IPS-11a (cell line): ENCODE measurements around the gene MAST4.

Experiments
- H3K4me3 ChIP-seq: one replicate; pipeline ENCODE4 v1.5.1; 2013; ENCODE audit warnings: low read depth, low read length, control low read depth

Gene MAST4

GRCh38 chr5:66644111-66644510, 47.9 kb downstream of the MAST4 start:
- H3K4me3 ChIP-seq: no peak overlapping the region

DNA sequence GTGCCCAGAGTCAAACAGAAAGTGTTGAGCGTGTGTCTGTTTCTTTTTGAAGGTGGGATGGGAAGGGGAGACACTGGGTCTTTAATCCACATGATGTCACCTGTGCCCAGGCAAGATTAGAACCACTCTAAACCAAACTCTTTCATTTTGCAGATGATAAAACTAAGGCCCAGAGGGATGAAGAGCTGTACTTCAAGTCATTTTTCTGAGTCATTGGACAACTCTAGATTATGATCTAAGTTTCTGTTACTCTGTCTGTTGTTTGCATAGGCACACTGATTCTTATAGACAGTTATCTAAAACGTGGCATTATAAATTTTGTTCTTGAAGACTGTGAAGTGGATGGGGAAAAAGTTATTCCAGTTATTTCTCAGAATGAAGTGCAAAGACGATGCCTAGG, 48.8 kb downstream of the MAST4 start:
- H3K4me3 ChIP-seq: no peak overlapping the region

- no peak overlapping the region for H3K4me3 ChIP-seq
Measured at GRCh38 chr5:66646570-66646969, 50.4 kb downstream of the MAST4 start.

DNA sequence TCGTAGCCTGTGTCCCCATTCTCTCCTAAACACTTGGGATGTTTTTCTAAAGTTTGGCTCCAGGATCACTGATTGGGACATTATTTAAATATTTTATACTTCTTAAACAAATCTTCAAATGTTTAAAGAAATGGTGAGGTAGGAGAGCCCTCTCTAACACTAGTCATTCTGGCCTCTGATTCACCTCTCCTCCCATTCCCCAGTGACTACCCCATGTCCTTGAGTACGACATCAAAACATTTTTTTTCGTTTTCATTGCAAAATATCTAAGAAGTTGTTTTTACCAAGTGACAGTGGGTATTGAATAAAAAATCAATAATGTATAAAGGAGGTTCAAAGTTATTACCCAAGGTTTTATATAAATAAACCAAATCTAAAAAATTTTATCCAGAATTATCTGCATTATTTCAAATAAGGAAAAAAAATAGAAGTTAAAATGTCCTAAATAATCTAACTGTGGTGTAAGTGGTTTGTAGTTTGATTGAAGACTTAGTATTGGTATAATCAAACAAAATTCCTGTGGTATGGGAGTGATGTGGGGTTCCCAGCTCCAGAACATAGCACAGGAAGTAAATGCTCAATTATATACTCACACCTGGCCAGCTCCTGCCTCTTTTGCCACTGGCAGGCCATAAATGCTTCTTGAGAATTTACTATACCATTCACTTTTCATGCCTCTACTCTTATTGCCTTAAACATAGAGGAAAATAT, 51.1 kb downstream of the MAST4 start:
- no peak overlapping the region for H3K4me3 ChIP-seq

DNA sequence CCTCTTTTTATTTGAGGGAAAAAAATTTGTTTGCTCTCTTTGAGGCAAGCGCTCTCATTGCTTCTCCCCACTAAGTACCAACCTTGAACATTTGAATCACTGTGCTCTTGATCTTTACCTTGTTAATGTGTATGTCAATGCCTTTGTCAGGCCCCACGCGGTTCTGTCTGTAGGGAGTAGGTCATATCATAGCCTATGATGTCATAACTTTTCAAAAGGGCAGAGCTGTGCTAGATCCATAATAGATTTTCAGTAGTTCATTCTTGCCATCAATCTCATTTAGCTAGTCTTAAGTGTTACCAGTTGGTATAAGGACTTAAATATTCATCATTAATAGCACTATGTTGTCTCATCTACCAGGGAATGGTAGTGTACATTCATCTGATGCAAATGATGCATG, 56.6 kb downstream of the MAST4 start:
- H3K4me3 ChIP-seq: no peak overlapping the region

DNA sequence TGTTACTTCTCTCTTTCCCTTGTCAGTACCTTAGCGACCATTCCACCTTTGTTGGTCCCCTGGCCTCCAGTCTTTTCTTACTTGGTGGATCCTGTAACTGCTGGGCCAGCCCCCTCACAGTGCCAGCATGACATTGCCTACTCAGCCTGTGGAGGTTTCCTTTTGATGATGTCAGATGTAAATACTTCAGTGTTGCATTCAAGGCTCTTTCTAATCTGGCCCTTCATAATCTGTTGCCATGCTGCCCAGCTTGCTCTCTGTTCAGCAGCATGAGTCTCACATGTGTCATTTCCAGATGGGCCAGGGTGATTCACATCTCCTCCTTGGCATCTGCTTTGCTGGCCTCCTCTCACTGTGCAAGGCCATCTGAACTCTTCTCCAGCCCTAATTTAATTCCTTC, 57.1 kb downstream of the MAST4 start:
- no peak overlapping the region for H3K4me3 ChIP-seq

DNA sequence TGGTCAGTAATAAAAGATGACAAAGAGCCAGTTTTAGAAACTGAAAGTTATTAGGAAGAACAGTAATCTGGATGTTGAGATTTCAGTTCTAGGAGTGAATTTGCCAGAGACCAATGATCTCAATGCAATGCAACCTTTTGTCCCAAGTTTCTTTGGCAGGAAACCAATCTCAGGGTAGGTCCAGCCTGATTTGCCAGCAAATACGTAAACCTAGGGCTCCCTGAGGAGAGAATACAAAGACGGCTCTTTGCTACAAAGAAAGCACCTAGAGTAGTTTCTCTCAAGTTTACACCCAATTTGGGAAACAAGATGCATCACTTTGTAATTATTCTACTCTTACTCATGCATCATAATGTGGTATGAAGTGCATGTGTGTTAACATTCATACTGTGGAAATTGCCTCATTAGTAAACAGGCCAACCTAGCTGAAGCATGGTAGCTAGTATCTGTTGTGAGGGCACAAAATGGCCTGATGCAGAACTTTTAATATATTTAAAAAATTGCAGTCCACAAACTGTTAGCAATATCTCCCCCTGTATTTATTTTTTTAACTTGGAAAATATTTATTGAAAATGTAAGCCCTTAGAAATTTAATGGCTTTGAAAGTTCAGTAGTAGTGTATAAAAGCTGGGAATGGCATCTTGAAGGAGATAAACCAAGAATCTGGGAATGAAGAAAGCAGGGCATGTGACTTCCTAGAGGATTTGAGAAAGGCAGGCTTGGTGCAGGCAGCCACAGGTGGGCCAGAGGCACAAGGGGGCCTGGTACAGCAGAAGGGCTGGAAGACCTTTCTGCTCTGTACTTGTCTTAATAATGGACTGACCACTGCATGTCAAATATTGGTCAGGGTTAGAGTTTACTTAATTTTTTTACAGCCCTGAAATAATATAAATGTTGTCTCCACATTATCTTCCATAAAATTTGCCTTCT, 59.5 kb downstream of the MAST4 start:
- H3K4me3 ChIP-seq: no peak overlapping the region

- no peak overlapping the region for H3K4me3 ChIP-seq
Measured at GRCh38 chr5:66658516-66658915, 62.3 kb downstream of the MAST4 start.

- no peak overlapping the region for H3K4me3 ChIP-seq
Measured at GRCh38 chr5:66659780-66660179, 63.6 kb downstream of the MAST4 start.

DNA sequence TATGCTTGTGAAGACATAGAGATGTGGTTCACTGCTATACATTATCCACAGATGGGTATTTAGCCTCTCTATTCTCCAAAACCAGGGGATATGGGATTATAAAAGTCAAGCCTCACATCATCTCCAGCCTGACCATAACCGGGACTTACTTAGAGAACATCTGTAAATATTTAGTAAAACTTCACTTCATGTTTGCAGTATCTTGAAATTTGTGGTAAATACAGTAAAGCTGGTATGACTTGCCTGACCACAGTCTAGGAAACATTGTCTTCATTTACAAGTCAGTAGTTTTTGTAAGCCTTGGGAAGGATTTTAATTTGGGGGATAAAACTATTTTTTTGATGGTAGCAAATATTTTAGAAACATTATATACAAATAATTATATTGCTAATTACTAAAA, 64.2 kb downstream of the MAST4 start:
- no peak overlapping the region for H3K4me3 ChIP-seq

DNA sequence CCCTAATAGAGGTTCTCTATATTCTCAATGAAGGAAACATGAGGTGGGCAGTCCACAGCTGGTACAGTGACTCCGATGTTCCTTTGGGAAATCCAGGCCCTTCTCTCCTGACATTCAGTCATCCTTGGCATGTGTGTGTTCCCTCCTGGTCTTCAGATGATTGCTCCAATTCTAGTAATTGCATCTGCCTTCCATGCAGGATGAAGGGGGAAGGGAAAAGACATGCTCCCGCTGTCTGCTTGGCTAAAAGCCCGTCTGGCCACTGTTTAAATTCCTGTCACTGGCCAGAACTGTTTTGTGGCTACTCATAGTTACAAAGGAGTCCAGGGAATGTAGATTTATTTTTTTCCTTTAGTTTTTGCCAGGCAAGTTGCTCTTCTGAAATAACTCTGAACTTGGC, 65.0 kb downstream of the MAST4 start:
- H3K4me3 ChIP-seq: no peak overlapping the region

DNA sequence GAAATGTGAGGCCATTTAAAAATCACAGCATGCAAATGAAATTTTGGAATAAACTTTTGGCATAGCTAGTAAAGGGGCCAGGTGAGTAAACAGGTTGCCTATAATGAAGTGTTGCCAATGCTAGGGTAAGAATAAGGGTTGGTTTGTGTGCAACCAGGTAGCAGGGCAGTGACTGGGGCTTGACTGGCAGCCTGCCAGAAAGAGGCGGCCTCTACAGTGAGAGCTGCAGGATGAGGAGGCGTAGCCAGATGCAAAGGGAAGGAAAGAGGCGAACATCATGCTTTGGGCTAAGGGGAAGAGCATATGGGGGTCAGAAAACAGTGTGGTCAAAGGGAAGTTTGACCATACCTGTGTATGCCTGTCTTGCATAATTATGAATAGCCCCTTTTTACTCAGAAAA, 70.6 kb downstream of the MAST4 start:
- no peak overlapping the region for H3K4me3 ChIP-seq

DNA sequence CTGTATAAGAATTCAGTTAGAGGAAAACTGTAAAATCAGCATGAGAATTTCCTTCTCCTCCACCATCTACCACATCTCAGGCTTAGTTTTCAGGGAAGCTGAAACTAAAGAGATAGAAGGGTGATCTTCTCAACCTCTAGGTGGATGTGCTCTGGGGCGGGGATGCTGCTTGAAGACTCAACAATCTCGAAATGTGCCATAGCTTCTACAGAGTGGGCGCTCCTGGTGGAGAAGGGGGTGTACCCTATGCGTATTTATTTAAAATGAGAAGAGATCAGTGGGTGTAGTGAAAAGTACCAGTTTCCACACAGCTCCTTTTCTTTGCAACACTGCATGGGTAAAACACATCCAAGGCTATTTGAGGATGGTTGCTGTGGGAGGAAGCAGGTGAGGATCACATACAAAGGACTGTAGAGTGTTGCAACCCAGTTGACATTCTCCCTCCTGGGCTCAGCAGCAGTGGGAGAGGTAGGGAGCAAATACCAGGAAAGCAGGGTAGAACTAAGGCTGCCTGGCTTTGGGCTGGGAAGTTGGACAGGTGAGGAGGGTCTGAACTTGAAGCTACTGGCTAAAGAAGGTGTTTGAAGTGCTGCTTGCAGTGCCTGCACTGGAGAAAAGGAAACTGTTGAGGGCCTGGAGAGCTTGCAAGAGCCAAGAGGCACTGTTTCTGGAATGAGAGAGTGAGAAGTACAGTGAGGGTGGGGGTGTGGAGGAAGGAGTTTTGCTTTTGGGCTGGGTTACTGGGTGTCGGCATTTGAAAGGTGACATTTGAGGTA, 73.1 kb downstream of the MAST4 start:
- no peak overlapping the region for H3K4me3 ChIP-seq

DNA sequence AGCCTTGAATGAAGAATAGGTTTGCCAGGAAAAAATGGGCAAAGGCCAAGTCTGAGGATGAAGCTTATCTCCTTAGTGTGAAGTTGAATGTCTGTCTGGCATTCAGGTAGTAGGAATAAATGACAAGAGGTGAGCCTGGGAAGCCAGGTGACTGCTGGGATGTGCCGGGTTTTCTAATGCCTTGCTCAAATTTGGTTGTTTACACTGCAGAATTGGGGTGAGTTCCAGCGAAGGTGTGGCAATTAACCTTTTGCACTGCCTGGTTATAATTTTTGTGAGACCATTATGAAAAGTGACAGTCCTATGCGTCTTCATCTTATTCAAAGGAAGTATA, 73.6 kb downstream of the MAST4 start:
- no peak overlapping the region for H3K4me3 ChIP-seq

DNA sequence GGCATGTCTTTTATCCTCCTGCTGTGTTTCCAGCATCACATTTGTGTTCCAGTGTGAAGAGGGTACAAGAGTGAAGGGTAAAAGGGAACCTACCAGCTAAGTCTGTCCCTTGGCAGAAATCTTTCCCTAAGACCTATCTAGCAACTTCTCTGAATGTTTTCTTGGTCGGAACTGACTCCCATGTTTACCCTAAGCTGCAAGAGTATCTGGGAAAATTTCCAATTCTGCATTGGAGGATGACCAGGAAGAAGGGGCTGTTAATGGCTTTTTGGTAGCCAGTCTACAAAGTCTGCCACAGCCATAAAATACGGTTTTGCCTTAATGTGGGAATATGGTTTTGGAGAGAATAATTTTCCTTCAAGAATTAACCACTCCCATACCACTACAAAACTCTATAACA, 75.1 kb downstream of the MAST4 start:
- no peak overlapping the region for H3K4me3 ChIP-seq

DNA sequence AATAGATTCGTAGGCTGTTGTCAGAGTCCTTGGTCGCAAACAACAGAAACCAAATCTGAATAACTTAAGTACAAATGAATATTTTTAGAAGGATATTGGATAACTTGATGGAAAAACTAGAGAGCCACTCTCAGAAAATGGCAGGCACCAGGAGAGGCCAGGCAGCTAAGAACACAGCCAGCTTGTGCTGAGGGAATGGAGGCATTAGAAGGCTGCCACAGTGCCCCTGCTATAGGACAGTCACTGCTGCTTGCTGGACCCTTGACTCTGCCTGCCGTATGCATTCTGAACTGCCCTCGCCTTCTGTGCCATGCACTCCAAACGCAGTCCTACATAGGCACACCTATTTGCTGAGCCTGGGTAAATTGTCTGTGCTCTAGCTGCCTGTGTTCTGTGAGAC, 78.6 kb downstream of the MAST4 start:
- H3K4me3 ChIP-seq: no peak overlapping the region

DNA sequence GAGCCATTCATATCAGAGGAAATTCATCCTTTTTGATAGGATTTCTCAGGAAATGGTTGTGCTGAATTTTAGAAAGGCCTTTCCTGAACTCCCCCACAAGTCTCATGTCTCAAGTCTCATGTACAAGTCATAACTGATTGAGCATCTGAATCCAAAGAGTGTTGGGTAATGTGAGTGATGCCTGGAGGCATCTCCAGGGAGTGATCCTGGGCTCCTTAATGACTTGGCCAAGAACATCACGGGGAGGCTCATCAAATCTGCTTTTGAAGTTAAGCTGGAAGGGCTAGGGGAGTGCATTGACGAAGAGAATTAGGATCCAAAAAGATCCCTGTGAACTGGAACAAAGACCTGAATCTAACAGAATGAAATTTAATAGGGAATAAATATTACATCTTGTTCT, 79.2 kb downstream of the MAST4 start:
- no peak overlapping the region for H3K4me3 ChIP-seq

DNA sequence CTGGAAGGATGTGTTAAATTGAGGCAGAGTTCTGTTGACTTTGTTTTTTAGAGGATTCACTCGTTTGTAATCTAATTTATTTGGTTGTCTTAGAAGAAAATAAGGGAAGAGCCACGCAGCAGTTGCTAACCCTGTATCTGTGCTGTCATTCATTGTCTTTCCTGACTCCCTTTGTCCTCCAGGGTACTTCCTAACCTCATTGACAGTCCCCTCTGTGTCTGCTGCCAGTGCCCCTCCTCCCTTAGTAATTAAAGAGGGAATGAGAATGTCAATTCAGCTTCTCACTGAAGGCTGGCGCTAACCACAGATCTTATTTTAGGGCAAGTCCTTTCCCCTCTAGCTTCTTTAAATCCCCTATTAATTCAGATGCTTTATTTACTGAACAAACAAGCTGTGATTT, 84.0 kb downstream of the MAST4 start:
- no peak overlapping the region for H3K4me3 ChIP-seq

DNA sequence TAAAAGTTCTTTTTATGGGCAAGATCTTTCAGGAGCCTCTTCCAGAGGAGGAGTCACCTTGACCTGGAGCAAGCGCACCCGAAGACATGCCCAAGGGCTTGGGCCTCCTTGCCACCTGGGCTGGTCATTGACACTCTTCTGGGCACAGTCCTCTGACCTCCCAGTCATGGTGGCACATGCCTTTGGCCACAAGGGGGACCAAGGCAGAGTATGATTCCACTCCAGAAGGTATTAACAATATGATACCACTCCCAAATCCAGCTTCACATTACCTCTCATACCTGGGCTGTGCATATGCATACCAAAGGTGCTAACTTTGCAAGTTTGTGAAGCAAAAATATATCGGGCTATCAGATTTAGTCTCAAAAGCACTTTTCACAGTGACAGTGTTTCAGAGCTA, 84.6 kb downstream of the MAST4 start:
- no peak overlapping the region for H3K4me3 ChIP-seq

GRCh38 chr5:66684663-66685062, 88.5 kb downstream of the MAST4 start:
- H3K4me3 ChIP-seq: no peak overlapping the region

DNA sequence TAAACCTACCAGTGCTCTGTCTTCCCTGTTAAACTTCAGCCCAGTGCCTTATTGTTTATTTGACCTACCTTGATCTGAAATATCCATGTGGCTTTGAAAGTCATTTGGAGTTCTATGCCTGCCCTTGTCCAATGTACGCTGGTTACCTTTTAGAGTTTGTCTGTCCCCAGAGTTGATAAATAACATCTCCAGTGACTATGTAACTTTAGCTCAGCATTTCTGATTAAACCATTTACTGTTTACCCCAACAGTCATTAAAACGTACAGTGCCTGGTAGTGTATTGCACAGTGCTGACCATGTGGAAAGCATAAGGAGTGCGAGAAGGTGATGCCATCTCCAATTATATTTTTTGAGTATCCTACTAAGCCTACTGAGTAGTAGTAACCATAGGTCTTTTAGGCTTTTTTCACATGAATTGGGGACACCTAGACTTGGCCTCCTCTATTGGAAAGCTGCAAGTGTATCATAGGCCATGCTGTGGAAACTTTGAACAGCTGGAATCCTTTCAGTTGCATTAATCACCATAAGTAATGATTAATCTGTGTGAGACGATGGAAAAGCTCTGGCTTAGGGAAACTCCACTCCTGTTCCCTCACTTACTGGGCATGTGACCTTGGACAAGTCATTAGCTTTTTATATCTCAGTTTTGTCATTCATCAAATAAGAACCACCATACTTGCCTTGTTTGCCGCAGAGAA, 93.5 kb downstream of the MAST4 start:
- H3K4me3 ChIP-seq: no peak overlapping the region
